GM18861 (cell line): ENCODE results near the gene GRID1.
"Not testable (repeated sequence)": the region's sequence is repeated elsewhere in the genome, so short reads cannot be mapped to it uniquely, and the experiment has no call there.

Experiments used
- ATAC-seq: cut with Tn5 transposase; IDR thresholded peaks from one replicate; pipeline ENCODE4 v1.9.1; 2021; ENCODE audit not compliant: unreplicated experiment

GRID1 gene

DNA sequence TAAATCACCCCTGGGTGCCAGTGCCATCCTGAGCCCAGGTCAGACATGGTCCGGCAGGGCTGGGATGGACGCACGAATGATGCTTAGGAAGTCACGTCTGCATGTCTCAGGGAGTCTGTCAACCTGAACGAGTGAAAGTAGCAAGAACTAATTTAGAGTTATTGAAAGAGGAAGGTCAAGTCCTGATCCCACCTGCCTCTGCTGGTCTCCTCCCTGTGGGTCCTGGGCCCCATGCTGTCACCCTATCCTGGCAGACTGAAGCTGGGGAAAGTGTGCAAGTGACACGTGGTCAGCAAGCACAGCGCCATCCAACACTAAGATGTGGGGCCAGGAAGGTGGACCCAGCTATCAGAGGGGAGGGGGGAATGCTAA is 26.1 kb upstream of the GRID1 start:
- peak; percentile 70 for ATAC-seq

DNA sequence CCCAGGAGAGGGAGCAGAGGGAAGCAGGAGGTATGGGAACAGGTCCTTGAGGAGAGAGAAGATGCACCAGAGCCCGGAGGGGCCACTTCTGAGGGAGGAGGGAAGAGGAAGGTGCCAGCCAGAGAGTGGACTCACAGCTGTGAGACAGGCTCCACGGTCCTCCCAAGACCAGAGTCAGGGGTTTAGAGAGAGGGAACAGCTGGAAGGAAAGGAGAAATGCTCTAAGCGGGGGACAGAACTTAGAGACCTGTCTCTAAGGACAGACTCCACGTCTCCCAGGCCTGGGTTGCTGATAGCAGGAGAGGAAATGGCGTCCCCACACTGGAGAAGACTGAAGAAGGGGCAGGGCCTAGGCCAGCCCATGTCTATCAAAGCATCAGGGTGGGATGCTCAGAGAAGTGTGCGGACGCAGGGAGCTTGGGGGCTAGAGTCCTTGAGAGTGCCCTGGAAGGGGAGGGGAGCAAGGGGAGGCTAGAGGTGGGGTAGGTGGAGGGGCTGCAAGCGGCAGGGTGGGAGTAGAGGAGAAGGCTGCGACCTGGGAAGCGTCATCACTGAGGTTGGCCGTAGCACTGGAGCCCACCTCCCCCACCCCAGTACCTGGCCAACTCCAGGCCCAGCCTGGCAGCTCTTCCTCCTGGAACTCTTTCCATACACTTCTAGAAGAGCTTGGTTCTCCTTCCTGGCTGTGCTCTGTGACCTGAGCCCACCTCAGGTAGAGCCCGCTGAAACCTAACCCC is 25.6 kb upstream of the GRID1 start:
- no peak for ATAC-seq

DNA sequence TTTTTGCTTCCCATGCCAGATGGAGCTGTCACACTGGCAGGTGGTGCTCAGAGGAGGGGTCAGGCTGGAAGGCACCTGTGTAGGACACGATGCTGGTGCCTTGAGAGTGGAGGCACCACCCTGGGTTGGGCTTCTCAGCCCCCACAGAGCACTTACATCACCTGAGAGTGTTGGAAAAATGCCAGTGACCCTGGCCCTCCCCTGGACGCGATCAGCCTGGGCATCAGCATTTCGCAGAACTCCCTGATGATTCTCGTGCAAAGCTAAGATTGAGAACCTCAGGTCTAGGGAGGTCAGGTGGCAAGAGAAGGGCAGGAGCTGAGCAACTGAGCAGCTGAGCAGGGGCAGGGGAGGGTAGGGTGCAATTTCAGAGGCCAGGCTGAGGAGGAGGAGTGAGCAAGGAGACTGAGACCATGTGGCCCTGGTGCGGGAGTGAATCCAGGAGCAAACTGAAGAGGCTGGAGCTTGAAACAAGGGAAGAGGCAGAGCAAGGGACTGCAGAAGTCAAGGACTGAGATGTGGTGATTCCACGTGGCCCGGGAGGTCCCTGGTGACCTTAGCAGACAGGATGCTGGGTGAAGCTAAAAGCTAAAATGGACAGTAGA is 24.7 kb upstream of the GRID1 start:
- ATAC-seq: no peak

DNA sequence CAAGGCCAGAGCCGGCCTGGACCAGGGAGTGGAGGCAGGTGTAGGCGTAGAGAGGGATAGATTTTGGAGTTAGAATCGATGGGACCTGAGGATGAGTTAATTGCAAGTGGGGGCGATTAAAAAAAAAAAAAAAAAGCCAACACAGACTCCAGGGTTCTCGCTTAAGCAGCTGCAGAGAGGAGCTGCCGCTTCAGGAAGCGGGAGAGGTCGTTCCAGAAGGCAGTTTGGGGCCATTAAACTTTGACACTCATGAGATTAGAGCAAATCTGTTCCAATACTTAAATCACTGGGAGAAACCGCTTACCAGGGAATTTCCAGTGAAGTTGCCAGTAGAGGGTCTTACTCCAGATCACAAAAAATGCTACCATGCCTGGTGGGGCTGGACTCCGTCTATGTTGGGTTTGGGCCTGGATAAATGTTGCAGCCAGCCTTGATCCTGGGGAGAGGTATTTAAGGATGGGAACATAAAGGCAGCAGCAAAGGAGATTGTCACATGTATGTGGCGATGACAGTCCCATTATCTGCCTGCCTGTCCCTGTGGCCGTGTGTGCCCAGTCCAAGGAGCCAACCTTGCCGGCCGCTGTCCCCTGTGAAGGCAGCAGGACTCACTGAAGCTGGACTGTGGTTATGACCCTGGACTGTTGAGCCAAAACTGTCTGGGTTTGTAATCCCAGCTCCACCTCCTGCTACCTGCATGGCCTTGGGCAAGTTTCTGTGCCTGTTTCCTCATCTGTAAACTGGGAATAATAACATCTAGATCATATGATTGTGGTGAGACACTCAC is 23.9 kb upstream of the GRID1 start:
- no peak for ATAC-seq

DNA sequence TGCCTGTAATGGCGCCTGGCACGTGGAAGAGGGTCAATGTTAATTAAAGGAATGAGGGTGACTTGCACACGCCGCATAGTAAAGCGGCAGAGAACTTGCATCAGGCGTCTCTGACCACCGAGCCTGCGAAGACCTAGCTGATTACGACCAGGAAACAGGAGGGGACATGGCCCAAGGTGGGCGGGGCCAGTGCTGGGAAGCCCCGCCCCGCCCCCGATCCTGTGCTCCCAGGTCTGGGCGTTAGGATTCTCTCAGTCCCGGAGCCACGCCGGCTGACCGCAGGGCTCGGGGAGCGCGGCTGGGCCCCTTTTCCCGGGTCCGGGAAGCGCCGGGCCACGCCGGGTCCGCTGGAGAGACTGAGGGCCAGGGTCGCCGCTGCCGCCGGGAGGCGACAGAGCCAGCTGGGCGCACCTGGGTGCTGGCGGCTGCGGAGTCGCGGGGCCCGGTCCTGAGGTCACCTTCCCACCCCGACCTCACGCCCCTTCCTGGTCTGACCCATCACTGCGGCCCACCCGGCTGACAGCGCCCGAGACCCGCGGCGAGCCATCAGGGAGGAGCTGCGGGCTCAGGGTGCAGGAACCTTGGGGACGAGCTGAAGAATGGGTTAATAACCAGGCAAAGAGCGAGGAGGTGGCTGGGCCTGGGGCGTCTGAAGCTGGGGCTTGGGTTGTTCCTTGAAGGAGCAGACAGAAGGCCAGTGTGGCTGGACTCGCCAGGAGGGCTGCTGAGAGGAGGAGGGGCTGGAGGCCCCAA is 23.0 kb upstream of the GRID1 start:
- peak; percentile 53 for ATAC-seq

DNA sequence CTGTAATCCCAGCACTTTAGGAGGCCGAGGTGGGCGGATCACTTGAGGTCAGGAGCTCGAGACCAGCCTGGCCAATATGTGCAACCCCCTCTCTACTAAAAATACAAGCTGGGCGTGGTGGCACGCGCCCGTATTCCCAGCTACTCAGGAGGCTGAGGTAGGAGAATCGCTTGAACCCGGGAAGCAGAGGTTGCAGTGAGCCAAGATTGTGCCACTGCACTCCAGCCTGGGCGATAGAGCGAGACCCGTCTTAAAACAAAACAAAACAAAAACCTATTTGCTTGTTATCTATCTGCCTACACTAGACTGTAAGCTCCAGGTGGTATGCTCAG is 22.5 kb upstream of the GRID1 start:
- ATAC-seq: not testable (repeated sequence)

DNA sequence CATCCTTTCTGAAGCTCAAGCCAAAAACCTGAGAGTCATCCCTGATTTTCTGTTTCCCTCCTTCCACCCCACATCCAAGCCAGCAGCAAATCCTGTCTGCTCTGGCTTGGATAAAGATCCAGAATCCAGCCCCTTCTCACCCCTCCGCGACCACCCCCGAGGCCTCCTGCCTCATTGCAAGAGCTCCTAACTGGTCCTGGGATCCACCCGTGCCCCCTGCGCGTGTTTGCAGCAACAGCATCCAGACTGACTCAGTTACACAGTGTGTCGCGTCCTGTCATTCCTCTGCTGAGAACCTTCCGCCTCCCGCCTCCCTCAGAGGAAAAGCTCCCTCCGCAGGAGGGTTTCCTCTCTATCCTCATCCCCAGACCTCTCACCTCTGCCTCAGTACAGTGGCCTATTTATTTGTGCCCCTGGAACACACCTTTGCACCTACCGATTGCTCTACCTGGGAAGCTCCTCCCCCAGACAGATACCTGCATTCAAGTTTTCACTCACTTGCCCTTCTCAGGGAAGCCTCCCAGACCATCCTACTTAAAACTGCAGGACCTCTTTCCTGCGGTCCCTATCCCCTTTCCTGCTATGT is 21.6 kb upstream of the GRID1 start:
- no peak for ATAC-seq

DNA sequence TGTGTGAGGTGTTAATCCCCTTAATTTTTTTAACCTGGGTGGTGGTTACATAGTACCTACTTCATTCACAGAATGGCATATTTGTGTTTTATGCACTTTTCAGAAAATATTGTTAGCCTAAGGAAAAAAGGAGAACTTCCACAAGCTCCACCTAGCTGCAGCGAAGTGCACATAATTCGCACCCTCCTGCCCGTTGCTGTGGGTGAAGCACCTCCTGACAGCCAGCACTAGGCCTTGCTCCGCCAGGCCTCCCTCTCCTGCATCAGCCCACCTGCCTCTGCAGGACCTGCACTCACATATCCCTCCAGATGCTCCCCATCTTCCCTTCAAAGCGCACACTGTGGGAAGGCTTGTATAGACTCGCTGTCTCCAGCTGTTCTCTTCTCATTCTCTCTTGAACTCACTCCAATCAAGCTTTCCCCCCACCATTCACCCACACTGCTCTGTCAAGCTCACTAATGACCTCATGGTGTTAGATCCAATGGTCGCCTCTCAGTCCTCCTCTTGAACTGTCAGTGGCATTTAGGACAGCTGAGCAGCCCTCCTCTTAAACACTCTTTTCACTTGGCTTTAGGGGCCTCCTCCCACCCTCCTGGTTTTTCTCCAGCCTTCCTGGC is 20.7 kb upstream of the GRID1 start:
- no peak for ATAC-seq

DNA sequence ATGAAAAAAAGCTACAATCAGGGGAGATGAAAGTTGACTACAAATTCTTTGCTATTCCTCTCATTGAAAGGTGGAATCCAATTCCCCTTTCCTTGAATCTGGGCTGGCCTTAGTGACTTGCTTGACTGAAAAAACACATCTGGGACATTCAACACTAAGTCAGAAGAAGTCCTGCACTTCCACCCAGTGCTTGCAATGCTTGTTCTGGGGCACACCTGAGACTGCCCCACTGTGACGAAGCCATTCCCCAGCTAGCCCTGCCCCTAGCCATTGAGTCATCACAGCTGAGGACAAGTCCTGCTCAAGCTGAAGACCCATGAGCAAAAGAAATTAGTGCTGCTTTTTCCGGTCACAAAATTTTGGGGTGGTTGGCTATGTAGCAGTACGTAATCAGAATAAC is 19.2 kb upstream of the GRID1 start:
- ATAC-seq: no peak

DNA sequence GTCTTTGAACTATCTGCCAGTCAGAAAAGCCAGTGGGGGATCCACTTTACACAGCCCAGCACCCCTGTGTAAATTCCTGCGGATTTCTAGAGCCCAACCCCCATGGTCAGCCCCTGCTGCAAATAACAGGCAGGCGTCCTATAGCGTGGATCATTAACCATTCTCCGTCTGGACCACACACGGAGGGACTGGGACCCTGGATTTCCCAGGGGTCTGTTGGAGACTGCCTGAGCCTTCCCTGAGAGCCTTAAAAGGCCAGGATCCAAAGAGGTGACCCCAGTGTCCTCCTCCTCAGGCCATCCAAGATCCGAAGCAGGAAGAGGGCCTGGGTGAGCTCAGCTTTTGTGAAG is 11.2 kb upstream of the GRID1 start:
- ATAC-seq: no peak

DNA sequence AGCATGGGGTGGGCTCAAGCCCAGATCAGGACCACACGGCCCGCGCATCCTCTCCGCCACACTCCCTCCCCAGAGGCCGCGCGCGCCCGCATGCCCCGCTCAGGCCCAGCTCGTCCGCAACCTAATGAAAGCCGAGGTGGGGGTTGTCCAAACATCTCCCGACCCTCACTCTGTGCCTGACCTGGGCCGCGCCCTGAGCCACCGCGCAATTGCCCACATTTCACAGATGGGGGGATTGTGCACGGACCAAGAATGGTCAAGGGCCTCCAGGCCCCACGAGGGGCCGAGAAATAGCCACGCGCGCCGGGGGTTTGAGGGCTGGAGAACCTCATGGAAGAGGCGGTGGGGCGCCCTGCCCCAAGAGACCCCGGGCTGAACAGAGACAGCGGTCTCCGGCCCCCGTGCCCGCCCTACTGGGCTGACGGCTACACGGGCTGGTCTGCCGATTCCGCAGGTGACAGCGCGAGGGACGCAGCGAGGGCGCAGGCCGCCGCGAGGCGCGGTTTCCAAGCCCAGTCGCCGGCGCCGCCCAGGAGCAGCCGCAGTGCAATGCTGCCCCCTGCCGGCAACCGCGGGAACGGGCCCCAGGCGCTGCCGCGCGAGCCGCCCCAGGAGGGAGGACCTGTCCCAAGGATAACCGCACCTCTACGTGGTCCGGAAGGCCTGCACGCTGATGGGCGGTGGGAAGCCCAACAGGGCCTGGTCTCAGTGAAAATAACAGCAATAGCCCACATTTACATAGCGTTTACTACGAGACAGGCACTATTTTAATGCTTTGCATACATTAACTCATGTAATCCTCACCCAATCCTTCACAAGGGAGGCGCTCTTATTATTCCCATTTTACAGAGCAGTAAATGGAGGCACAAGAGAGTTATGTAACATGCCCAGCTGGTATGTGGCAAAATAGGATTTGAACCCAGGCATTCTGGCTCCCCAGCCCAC is 10.5 kb upstream of the GRID1 start:
- ATAC-seq: peak; percentile 93

DNA sequence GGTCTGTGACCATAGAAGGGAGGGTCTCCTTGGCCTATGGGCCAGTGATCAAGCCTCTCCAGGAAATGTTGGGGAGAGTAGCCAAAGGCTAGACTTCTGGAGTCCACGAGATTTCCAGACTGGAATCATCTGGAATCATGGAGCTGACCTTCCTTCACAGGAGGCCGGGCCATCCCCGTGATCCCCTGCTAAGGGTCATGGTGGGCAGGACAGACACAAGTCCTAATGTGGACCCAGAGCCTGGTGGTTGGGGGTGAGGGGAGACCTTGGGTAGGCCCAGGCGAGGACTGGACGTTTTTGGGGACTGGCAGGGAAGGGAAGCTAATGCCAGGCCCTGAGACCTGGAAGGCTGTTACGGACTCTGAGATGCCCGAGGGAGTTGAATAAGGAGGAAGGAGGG is 9.8 kb upstream of the GRID1 start:
- ATAC-seq: no peak

DNA sequence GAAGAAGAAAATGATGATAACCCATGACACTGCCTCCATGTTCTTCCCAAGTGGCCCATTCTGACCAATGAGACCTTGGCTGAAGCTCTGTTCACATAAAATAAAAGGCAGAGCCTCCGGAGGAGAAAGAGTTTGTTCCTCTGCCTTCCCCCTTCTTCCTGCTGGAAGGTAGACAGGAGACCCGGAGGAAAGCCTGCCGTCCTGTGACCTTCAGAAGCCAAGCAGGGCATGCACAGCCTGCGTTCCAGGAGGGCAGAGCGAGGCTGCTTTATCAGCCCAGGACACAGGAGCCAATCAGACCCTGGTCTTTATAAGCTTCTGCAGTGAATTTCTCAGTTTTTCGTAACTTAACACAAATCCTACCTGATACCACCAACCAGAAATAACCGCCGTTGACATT is 8.6 kb upstream of the GRID1 start:
- ATAC-seq: no peak

DNA sequence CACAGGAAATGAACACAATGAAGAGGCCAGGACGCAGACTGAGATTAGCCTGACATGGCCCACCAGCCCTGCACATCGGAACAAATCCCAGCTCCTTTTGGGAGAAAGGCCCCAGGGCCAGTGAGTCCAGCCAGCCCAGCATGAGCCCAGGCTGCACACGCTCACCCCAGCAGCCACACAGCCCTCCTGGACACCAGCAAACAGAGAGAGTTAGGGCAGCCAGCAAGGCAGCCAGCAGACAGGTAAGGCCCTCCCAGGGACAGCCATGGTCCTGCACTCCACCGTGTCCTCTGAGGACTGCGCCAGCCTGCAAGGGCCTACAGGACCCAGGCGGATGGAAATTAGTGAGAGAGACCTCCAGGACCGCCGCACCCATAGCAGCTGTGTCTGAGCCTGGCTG is 8.1 kb upstream of the GRID1 start:
- ATAC-seq: no peak

DNA sequence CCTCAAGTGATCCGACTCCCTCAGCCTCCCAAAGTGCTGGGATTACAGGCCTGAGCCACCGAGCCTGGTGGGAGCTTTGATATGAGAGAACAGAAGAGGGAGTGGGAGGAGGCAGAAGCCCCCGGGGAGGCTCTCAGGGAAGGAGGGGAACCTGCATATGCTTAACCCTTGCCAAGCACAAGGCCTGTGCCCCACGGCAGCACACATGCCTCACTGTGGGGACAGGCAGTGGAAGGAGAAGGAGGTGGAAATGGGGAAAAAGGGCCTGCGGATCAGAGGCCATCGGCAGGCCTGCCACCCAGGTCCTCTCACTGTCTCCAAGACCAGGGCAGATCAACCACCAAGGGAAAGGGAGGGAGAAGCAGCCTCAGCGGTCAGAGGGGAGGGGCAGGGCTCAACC is 7.2 kb upstream of the GRID1 start:
- no peak for ATAC-seq

DNA sequence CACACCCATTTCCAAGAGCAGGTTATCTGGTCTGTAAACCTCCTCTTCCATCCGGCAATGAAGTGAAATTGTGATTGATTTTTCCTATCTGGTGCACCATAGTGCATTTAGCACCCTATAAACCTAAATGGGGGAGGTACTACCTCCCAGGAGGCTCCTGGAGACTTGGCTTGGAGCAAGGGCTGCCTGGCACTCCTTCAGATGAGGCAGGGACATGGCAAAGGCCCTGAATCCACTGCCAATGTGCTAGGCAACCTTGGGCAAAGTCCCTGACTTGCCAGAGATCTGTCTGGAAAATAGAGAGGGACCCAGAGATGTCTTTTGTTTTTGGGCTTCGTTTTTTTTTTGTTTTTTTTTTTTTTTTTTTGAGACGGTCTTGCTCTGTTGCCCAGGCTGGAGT is 6.7 kb upstream of the GRID1 start:
- ATAC-seq: no peak

DNA sequence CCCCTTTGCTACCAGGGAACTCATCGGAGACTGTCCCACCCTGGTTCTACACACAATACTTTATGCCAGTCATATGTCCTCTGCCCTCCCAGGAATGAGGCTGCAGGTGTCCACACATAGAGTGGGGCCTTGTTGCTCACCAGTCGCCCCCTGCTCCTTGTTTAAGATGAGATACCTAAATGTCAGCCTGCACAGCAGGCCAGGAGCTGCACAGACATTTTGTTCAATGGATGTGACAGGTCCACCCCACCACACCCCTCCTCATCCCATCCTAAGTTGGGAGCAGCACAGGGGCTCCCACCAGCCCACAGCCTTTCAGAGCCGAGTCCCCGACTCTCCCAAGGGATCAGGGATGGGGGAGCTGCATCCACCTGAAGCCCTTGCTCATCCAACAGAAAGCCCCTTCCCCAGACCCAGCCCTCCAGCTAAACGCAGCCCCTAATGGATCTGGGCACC is 6.2 kb upstream of the GRID1 start:
- no peak for ATAC-seq

DNA sequence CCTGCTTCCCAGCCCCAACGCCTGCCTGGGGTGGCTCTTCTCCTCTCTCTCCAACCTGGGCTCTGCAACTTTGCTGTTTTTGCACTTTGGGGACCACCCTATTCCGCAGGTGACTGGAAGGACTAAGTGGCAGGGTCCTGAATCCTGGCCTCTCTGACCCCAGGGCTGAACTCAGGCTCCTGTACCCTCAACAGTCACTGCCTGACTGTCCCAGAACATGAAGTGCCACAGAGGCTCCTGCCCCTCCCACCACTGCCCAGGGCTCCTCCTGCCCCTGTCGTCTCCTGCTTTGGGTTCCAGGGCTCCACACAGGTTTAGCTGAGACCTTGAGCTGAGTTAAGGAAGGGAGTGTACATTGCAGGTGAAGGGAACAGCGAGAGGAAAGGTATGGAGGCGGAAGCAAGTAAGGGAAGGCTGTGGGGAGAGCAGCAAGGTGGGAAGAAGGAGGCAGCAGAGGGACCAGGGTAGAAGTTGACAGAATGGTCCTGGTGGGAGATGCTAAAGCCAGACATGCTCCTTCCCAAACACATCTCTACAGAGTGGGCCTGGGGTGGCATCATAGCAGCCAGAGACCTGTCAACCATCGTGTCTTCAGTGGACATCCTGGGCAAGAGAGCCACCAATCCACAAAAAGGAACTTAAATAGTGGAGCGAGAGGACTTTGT is 5.7 kb upstream of the GRID1 start:
- no peak for ATAC-seq

DNA sequence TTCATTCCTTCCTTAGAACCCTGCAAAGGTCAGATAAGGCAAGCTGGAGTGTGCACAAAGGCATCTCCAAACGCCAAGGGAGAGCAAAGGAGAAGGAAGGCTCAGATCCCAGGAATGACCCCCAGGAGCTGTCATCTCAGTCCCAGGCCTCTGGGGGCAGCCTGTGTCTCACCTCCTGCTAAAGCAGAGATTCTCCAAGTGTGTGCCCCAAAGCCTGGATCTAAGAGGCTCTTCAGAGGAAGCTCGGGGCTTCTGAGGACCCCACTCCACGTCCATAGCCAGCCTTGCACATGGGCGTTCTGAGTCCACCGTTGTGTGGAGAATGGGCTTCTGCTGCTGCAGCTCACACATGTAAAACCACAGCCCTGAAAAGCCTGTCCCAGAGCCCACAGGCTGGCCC is 5.1 kb upstream of the GRID1 start:
- ATAC-seq: no peak
